Measurements from ENCODE around the gene RAP1GAP2.

Gene RAP1GAP2

DNA sequence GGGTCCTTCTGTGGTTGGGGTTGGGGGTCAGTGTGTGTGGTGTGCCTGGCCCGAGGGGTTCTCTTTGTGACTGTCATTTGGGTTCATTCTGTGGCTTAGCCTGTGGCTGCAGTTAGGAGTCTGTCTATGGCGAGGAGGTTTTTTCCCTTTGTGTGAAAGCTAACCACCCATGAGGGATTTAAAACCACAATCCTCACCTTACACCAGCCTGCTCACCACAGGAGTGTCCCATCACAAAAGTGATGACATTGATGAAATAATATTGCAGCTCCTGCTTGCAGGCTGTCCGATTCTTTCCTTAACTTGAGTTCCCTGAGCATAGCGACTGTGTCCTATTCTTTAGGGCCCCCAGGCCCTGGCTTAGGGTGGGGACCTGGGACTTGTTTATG is 113.6 kb downstream of the RAP1GAP2 start:
- H3F3A ChIP-seq (ENCODE audit: insufficient read depth, low read length), result no peaks in the 10 kb centered on the region
- no peak overlapping the region for H3K27ac ChIP-seq (ENCODE audit: low read length)
- no peak overlapping the region for H2AFZ ChIP-seq (ENCODE audit: low read length)
- no peaks in the 10 kb centered on the region for H3K9me3 ChIP-seq (replicated peaks; ENCODE audit: insufficient read depth, low read length)
- TF ChIP-seq CTCF (IDR thresholded peaks at IDR 0.05; ENCODE audit: low read length) (no peak), EZH2phosphoT487 (IDR thresholded peaks at IDR 0.05; ENCODE audit: low read length) (no peak), EZH2 (optimal IDR thresholded peaks at IDR 0.05; ENCODE audit: low read depth, low read length) (no peak)
- H4K20me1 ChIP-seq (ENCODE audit: insufficient read depth, low read length), result no peaks in the 10 kb centered on the region
- no peaks in the 10 kb centered on the region for H3K4me1 ChIP-seq (ENCODE audit: low read length)
- H3K36me3 ChIP-seq (replicated peaks; ENCODE audit: insufficient read depth, low read length), result no peaks in the 10 kb centered on the region
- H3K4me2 ChIP-seq (ENCODE audit: low read depth, low read length), result no peak overlapping the region
- H3K27me3 ChIP-seq (replicated peaks; ENCODE audit: insufficient read depth, low read length), result peaks cover 49% of the 10 kb centered on the region
- no peak overlapping the region for H3K9ac ChIP-seq (ENCODE audit: low read length)
- H3K79me2 ChIP-seq (ENCODE audit: low read length), result no peaks in the 10 kb centered on the region
- DNase-seq, result no peak
- no peaks in the 10 kb centered on the region for H3K9me2 ChIP-seq (replicated peaks; ENCODE audit: insufficient read depth, low read length)
- H3K4me3 ChIP-seq (ENCODE audit: low read length), result no peak overlapping the region

DNA sequence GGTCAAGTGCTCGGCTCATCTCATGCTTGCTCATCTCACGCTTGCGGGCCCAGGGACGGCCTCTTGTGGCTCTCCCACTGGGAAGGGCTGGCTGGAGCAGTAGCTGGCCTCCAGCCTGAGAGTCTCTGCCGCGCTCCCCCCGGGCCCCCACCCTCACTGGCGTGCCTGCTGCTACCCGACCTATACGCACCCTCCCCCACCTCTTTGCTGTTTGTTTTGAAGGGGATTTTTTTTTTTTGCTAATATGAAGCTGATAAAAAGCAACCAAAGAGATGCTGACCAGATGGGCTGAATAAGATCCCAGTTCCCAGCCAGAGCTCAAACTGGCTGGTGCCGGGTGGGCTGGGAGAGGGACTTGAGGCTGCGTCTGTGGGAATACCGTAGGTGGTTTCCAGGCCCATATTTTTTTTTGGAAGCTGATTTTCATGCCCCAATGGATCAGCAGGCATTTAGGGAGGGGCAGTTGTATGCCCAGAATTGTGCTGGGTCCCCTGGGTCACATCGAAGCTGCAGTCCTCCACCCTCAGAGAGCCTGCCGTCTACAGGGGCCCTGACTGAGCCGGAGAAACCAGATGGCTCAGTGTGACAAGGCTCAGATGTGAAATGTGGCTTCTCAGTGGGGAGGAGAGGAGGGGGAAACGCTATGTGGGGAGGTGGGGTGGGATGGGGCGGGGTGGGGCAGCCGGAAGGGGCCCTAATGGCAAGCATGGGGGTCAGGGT is 115.0 kb downstream of the RAP1GAP2 start:
- Histone ChIP-seq H3K9me3 (replicated peaks; ENCODE audit: insufficient read depth, low read length) (no peaks in the 10 kb centered on the region), H3K9ac (ENCODE audit: low read length) (no peak overlapping the region), H3F3A (ENCODE audit: insufficient read depth, low read length) (no peaks in the 10 kb centered on the region), H3K9me2 (replicated peaks; ENCODE audit: insufficient read depth, low read length) (no peaks in the 10 kb centered on the region), H3K27ac (ENCODE audit: low read length) (no peak overlapping the region), H3K79me2 (ENCODE audit: low read length) (no peaks in the 10 kb centered on the region), H3K4me1 (ENCODE audit: low read length) (no peaks in the 10 kb centered on the region), H4K20me1 (ENCODE audit: insufficient read depth, low read length) (no peaks in the 10 kb centered on the region), H3K27me3 (replicated peaks; ENCODE audit: insufficient read depth, low read length) (peaks cover 40% of the 10 kb centered on the region), H3K4me2 (ENCODE audit: low read depth, low read length) (no peak overlapping the region), H3K4me3 (ENCODE audit: low read length) (no peak overlapping the region), H3K36me3 (replicated peaks; ENCODE audit: insufficient read depth, low read length) (no peaks in the 10 kb centered on the region), H2AFZ (ENCODE audit: low read length) (no peak overlapping the region)
- no peak for DNase-seq
- TF ChIP-seq EZH2 (optimal IDR thresholded peaks at IDR 0.05; ENCODE audit: low read depth, low read length), result no peak
- TF ChIP-seq EZH2phosphoT487 (IDR thresholded peaks at IDR 0.05; ENCODE audit: low read length), result no peak
- no peak for TF ChIP-seq CTCF (IDR thresholded peaks at IDR 0.05; ENCODE audit: low read length)

- H4K20me1 ChIP-seq (ENCODE audit: insufficient read depth, low read length), result no peaks in the 10 kb centered on the region
- H3K79me2 ChIP-seq (ENCODE audit: low read length), result no peaks in the 10 kb centered on the region
- no peak overlapping the region for H3K27ac ChIP-seq (ENCODE audit: low read length)
- H3K4me3 ChIP-seq (ENCODE audit: low read length), result no peak overlapping the region
- DNase-seq, result no peak
- no peaks in the 10 kb centered on the region for H3F3A ChIP-seq (ENCODE audit: insufficient read depth, low read length)
- H3K4me1 ChIP-seq (ENCODE audit: low read length), result no peaks in the 10 kb centered on the region
- no peaks in the 10 kb centered on the region for H3K9me2 ChIP-seq (replicated peaks; ENCODE audit: insufficient read depth, low read length)
- H3K36me3 ChIP-seq (replicated peaks; ENCODE audit: insufficient read depth, low read length), result no peaks in the 10 kb centered on the region
- H3K9me3 ChIP-seq (replicated peaks; ENCODE audit: insufficient read depth, low read length), result no peaks in the 10 kb centered on the region
- peaks cover 40% of the 10 kb centered on the region for H3K27me3 ChIP-seq (replicated peaks; ENCODE audit: insufficient read depth, low read length)
- H3K4me2 ChIP-seq (ENCODE audit: low read depth, low read length), result no peak overlapping the region
- H2AFZ ChIP-seq (ENCODE audit: low read length), result no peak overlapping the region
- no peak for TF ChIP-seq EZH2 (optimal IDR thresholded peaks at IDR 0.05; ENCODE audit: low read depth, low read length)
- no peak for TF ChIP-seq CTCF (IDR thresholded peaks at IDR 0.05; ENCODE audit: low read length)
- no peak for TF ChIP-seq EZH2phosphoT487 (IDR thresholded peaks at IDR 0.05; ENCODE audit: low read length)
- H3K9ac ChIP-seq (ENCODE audit: low read length), result no peak overlapping the region
These were observed 115.5 kb downstream of the RAP1GAP2 start for GRCh38 chr17:2911755-2912111.

Measured in MM.1S (cell line).